ENCODE results near the gene MXD1.

DNA sequence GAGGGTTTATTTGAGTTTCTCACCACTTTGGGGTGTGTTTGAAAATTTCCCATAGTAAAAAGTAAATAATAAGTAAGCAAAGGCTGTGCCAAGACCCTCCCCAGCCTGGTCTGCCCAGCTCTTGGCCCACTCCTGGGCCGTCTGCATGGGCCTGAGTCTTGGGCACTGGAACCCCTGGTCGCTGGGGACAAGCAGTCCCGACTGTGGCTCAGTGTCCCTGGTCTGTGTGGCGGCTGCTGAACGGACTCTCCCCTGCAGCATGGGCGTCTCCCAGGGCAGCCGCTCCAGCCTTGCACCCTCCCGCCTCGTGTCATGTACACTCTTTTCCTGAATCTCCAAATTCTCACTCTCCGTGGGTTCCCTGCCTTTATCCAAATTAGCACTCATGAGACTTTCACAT is 53.7 kb downstream of the MXD1 start:
- TF ChIP-seq, protein P1, sequence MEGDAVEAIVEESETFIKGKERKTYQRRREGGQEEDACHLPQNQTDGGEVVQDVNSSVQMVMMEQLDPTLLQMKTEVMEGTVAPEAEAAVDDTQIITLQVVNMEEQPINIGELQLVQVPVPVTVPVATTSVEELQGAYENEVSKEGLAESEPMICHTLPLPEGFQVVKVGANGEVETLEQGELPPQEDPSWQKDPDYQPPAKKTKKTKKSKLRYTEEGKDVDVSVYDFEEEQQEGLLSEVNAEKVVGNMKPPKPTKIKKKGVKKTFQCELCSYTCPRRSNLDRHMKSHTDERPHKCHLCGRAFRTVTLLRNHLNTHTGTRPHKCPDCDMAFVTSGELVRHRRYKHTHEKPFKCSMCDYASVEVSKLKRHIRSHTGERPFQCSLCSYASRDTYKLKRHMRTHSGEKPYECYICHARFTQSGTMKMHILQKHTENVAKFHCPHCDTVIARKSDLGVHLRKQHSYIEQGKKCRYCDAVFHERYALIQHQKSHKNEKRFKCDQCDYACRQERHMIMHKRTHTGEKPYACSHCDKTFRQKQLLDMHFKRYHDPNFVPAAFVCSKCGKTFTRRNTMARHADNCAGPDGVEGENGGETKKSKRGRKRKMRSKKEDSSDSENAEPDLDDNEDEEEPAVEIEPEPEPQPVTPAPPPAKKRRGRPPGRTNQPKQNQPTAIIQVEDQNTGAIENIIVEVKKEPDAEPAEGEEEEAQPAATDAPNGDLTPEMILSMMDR (IDR thresholded peaks at IDR 0.05) = no peak
- TF ChIP-seq POLR2A (IDR thresholded peaks at IDR 0.05) = no peak
